Measurements from ENCODE around the gene OR10G3.
A peak's percentile ranks its signal among the peaks of the same experiment; 100 is the strongest.
"Not testable (repeated sequence)": the region's sequence is repeated elsewhere in the genome, so short reads cannot be mapped to it uniquely, and the experiment has no call there.

The OR10G3 gene, protein sequence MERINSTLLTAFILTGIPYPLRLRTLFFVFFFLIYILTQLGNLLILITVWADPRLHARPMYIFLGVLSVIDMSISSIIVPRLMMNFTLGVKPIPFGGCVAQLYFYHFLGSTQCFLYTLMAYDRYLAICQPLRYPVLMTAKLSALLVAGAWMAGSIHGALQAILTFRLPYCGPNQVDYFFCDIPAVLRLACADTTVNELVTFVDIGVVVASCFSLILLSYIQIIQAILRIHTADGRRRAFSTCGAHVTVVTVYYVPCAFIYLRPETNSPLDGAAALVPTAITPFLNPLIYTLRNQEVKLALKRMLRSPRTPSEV

DNA sequence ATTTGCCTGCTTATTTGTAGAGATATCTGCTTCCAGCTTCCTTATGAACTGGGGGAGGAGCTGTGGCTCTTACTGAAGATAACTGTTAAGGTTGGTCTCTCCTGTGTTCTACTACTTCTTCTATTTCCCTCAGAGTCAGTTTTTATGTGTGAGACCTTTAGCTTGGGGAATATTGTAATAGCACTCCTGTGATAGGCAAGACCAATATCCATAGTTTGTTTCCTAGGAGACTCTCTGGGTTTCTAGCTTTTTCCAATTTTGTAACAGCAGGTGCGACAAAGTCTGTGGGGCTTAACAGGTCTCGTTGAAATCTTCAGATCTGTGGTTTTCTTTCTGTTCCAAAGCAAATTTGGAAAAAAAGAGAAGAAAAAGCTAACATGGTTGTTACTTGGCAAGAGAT lies at the start of gene OR10G3:
TSS of gene OR10G3 (minus strand) at position 101 of the 400 bp plus-strand sequence. CDS start 9,332 bp downstream, outside the sequence.
- DNase-seq: no peak

DNA sequence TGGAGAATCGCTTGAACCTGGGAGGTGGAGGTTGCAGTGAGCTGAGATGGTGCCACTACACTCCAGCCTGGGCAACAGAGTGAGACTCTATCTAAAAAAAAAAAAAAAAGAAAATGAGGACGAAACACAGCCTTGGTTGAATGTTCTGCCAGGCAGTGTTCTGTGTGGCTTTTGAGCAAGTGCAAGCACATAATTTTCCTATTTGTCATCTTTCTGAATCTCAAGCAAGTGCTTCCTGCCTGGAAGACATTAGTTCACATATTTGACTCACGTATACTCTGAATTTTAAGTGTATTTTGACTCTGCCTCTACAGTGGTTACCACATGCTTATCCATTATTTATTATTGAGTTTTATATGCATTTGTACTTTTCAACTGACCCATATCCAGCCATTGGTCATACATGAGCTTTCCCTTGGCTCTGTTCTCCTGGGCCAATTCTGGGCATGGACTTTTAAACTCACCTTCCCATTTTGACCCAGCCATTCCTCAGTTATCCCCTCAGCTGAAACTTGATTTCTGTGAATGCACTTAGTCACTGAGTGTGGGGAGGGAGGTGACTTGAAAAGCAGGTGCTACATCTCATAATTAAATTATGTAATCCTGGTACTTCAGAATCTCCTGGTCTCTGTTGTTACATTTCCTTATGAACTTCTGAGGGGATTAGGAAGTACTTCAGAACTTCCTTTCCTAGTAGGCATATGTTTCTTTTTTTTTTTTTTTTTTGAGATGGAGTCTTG lies 46.8 kb upstream of the OR10G3 start:
- DNase-seq: no peak

DNA sequence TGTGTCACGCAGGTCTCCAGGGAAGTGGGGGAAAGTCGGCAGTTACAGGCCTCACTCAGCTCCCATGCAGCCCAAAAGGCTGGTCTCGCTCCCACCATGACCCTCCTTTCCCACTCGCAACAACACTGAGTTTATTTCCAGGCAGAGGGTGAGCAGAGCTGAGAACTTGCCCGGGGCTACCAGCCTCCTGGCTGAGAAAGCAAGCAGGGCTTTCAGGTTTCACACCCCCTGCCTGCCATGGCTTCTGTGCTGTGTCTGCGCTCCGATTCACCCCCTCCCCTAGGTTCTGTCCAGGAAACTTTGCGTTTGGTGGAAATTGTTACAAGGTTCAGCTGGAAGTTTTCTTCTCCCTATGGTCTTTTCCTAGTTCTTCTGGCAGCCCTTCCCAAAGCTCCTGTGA lies 37.7 kb upstream of the OR10G3 start:
- no peak for DNase-seq

DNA sequence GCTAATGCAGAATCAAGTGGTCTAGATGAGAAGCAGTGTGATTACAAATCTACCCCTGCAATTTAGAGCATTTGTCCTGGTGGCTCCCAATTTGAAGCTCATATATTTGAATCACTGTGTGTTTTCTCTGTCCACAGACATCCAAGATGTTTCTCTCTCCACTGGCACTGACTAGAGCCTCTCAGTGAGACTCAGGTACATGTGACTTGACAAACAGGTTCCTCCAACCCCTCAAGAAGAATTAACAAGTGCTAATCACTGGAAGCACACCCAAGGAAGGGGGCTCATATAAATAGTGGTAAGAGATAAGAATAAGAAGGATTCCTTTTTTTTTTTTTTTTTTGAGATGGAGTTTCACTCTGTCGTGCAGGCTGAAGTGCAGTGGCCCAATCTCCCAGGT lies 34.4 kb upstream of the OR10G3 start:
- no peak for DNase-seq

DNA sequence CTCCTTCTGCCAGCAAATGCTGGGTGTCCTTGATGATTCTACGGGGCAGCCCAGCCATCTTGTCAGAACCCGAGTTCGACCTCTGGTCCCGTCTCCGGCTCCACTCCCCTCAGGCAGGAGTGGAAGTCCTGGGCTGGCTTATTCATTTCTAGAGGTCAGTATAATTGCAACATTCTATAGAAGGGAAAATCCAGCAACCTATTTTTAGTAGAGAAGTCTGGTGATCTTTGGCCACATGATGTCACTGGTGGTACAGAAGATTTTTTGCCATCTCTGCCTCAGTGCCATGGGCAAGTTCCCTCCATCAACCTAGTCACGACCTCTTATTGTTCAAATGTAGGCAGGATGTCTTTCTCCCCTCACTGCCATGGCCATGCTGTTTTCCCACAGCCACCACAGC lies 32.4 kb upstream of the OR10G3 start:
- no peak for DNase-seq

DNA sequence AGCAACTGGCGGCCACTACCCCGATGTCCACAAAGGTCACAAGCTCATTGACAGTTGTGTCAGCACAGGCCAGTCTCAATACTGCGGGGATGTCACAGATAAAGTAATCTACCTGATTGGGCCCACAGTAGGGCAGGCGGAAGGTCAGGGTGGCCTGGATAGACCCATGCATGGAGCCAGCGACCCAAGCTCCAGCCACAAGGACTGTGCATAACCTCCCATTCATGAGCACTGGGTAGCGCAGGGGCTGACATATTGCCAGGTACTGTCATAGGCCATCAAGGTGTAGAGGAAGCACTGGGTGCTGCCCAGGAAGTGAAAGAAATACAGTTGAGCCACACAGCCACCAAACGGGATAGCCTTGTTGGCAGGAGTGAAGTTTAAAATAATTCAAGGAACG lies 22.3 kb upstream of the OR10G3 start:
- DNase-seq: not testable (repeated sequence)

DNA sequence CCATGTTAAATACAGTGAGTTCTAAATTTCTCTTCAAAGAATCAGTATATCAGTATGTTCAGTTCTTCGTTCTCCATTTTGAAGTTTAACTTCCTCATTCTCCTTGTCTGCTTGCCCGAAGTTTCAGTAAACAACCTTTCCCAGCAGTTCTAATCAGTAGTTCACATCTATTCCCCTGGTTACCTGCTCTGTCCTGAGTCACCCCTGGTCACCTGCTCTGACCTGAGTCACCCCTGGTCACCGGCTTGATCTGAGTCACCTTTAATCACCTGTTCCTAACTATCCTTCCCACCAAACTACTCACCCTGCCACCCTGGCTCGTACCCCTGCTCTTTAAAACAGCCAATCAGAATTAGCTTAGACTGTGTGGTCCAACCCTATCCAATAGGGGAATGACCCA lies 9.4 kb upstream of the OR10G3 start:
- no peak for DNase-seq

DNA sequence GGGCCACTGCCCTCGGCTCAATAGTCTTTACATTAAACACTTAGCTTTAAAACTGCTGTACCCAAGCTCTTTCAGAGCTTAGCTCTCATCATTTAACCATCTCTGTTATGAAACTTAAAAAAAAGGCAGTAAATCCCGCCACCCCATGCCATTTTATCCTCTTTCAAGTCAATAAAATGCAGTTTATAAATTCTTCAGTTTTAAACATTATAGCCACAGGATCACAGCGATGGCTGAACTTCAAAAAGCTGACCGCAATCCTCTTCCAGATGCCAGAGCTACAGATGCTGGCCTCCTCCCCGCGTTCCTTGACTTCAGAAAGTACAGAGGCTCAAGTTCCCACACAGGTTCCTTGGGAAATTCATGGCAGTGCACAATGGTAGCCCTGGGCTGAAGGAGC lies 4.2 kb downstream of the OR10G3 start:
- DNase-seq: no peak

DNA sequence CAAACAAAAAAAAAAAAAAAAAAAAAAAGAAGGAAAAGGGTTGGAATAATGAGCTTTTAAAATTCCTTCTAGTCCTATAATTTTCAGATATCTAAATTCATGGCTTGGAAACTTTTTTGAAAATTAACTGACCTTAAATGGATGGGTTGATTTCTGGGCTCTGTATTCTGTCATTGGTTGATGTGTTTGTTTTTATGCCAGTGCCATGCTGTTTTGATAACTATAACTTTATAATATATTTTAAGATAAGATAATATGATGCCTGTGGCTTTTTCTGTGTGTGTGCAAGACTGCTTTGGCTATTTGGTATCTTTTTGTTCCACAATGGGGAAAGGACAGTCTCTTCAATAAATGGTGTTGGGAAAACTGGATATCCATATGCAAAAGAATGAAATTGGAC lies 7.3 kb downstream of the OR10G3 start:
- DNase-seq: no peak

DNA sequence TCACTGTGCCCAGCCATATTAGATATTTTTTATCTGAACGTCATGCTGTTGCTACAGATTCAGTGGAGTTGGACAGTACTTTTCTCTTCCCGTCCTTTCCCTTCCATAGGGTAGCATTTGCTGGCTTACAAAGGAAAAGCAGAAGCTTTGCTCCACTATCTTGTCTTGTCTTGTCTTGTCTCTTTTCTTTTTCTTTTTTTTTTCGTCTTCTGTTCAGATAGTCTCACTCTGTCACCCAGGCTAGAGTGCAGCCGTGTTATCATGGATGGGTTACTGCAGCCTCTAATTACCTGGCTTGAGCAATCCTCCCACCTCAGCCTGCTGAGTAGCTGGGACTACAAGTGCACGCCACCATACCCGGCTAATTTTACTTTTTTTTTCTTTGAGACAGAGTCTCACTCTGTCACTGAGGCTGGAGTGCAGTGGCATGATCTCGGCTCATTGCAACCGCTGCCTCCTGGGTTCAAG lies 21.1 kb downstream of the OR10G3 start:
- DNase-seq: no peak

DNA sequence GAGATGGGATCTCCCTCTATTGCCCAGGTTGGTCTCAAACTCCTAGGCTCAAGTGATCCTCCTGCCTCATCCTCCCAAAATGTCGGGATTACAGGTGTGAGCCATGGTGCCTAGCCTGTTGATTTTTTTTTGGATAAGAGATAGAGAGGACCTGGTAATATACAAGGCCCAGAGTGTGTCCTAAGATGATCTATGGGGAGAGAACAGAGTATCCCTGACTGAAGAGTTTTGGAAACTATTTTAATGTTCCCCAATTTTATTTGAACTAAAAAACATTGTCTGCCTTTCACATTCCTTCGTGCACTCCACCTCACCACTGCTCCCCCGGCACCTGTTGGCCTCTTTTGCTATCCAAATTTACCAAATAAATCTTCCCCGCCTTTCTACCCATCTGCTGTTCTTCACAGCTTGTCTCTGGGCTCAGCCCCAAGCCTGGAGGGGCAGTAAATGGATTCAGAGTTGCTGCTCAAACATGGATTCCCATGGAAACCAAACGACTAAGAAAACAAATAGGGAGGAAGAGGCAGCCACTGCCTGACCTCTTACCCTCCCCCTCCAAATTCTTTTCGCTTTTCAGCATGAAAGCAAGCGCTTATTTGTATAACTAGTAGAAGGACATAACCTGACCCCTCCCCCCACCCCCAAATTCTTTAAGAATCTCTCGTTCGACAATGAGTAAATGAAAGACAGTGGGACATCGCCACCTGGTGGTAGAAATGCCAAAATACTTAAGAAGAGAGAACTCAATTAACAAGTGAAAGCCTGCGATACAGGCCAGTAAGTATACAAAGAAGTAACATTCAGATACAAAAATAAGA lies 22.6 kb downstream of the OR10G3 start:
- DNase-seq: peak; percentile 91

DNA sequence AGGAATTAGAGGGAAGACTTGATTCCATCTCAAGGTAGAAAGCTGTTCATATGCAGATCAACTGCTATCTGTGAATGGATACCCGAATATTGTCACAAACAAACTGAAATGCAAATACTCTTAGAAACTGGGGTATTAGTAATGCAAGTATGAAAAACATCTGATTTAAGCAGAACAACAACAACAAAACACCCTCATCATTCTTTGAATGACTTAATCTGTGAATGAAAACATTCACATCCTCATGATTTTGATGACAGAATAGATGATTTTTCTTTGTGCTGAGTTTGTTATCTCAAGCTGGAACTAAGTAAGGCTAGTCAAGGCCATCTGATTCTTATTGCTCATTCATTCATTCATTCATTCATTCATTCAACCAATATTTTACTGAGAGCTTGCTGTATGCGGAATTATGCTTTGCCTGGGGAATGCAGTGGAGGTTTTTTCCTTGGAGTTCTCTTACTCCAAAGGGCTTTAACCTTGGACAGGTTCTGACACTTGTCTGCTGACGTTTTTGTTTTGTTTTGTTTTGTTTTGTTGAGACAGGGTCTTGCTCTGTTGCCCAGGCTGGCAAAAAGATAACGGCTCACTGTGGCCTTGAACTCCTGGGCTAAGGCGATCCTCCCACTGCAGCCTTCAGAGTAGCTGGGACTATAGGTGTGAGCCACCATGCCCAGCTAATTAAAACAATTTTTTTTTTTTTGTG lies 23.3 kb downstream of the OR10G3 start:
- DNase-seq: no peak

DNA sequence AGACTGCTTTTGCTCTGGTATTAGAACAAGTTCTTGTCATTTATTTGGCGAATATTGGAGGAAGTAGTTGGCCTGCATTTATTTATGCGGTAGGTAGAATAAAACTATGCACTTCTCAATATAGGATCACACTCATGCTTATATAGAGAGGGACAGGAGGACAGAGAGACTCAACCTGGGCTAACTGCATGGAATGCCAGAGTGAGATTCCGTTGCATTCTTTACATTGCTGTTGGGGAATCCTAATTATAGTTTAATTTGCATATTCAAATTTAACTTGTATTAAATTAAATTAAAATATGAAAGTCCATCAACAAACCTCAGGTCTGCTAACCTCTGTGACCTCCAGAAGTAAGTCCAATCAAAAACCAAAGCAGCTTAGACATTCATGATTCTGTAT lies 26.6 kb downstream of the OR10G3 start:
- DNase-seq: no peak

DNA sequence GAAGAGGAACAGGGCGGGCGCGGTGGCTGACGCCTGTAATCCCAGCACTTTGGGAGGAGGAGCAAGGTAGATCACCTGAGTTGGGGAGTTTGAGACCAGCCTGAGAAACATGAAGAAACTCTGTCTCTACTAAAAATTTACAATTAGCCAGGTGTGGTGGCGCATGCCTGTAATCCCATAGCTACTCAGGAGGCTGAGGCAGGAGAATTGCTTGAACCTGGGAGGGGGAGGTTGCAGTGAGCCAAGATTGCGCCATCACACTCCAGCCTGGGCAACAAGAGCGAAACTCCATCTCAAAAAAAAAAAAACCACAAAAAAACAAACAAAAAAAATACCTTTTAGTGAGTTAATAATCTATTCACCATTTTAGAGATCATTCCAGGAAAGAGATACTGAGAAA lies 35.3 kb downstream of the OR10G3 start:
- DNase-seq: not testable (repeated sequence)

DNA sequence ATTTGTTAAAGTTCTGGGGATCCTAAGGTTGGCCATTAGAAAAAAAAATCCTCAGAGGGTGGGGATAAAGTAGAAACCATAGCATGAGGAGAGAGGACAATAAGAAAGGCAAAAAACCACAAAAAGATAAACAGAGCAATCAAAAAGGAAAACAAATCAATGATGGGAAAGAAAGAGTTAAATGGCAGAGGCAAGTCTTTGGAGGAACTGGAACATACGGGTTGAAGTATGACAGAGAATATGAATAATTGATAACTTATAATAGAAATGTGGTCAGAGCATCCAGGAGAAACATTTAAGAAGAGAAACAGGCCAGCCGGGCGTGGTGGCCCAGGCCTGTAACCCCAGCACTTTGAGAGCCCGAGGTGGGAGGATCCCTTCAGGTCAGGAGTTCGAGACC lies 35.9 kb downstream of the OR10G3 start:
- DNase-seq: no peak

DNA sequence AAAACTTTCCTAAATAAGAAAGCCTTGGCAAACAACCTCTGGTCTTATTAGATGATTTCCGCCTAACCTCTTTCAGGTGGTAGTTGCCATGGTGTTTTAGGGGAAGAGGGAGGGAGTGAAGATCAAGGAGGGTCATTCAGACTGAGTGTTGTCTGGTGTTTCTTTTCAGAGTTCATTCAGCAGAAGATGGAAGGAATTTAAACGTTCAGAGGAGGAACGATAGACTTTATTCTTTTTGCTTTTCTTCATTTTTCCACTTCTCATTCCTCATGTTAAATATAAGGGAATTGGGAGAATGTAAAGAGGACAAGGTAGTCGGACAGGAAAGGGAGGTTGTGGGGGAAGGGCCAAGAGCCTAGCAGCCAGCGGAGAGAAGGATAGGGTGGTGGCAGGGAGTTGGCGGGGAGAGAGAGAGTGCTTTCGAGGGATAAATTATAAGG lies 36.3 kb downstream of the OR10G3 start:
- no peak for DNase-seq

DNA sequence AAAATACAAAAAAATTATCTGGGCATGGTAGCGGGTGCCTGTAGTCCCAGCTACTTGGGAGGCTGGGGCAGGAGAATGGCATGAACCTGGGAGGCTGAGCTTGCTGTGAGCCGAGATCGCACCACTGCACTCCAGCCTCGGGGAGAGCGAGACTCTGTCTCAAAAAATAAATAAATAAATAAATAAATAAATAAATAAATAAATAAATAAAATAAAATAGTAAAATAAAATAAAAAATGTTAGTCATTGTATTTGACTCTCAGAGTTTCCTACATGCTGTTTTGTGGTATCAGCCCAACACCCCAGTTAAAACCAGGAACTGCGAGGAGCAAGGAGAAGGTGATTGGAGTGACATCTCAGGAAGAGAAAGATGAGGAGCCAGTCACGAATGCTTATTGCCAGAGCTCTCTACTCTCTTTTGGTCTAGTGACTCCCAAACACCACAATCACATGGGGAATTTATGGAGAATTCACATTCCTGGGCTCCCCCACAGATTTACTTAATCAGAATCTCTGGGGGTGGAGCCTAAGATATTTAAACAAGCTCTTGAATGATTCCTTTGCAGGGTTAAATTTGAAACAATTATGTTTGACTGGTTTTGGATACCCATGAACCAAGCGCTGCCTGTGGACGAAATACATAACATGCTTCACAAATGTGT lies 38.3 kb downstream of the OR10G3 start:
- no peak for DNase-seq

DNA sequence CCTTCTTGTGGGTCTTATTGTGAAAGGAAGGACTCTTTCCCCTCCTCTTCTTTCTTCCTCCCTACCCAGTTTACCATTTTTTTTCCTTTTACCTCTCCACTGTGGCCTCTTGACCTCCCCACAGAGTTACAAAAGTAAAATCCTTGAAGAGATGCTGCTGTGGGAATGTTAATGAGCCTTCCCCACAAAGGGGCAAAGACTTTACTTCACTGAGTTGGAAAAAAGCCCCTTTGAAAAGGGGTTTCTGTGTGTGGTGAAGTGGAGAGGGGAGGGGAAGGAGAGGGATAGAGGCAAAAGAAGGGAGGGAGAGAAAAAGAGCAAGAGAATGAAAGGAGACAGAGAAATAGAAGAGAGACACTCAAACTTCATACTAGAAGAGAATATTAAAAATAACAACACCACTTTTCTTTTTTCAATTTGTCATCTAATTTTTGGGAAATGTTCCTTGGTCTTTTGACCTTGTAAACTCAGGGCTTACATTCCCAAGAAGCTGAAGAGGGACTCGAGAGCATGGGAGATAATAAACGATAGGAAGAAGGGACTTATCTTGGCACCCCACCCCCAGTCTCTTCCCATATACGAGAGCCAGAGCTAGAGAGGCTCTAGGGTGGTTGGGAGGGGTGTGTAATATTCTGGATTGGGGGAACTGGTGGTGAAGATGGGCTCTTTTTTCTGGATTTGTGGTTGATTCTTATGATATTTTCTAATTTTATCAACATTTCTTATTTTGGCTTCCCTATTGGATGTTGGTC lies 40.5 kb downstream of the OR10G3 start:
- no peak for DNase-seq

DNA sequence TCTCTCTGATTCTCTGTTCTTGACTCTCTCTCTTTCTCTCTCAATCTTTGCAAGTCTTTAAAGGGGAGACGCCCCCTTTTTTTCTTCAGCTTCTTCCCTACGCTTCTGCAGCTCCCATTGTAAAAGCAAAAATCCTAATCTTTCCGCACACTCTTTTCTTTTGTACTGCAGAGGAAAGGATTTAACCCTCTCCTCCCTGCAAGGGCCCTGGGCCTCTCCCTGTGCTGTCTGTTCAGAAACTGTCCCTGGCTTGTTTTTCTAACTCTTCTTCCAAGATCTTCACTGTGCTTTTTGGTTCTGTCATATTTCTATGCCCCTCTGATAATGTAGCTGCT lies 42.8 kb downstream of the OR10G3 start:
- no peak for DNase-seq

DNA sequence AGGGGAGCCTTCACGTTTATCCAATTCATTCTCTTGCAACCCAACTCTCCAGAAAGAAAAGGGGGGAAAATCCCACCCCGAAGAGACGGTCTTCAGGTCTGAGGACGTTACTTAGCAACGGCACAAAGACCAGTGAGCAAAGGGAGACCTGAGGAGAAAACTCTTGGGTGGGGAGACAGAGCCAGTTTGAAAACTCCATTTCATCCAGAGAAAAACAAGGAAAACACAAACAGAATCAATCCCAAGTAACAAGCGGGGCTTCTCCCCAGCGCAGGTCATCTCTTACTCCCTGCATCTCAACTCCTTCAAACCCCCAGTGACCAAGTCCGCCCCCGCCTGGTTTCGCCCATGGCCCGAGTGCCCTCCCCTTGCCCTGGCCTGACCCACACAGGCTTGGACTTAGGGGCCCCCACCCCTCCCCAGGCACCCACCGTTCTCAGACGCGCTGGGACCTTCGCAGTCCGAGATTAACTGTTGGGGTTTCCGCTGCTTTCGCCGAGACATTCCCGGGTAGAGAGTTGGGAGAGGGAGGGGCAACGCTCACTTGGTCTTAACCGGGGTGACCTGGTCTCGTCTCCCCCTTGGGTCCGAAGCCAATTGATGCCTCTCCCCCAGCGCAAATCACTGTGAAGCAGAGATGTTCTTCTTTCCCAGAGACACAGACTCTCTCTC lies 43.3 kb downstream of the OR10G3 start:
- no peak for DNase-seq

Measured in midbrain (tissue), 1 donor.